Activated CD8-positive, alpha-beta memory T cell treated with anti-CD3 and anti-CD28 coated beads, Interleukin-2, amount 10 ng/mL, durations not matched to agents 7 days and 5 days (primary cell): ENCODE measurements around the gene NECTIN2. TPM values are rescaled to one million over a fixed set of nuclear protein-coding genes. Genes with fewer than 3 reads are reported as not detected.
"Not testable (repeated sequence)": the region's sequence is repeated elsewhere in the genome, so short reads cannot be mapped to it uniquely, and the experiment has no call there.

Experiments
- ATAC-seq: fragments of 150-1000 bp; cut with Tn5 transposase; one replicate; pipeline ENCODE4 v1.10.0; 2021; ENCODE audit warnings: moderate library complexity
- CTCF ChIA-PET: fragments of 350-600 bp; sonication (Branson Sonifier 250); formaldehyde crosslinking; loops from one replicate; lab custom pipeline; 2021; ENCODE audit warnings: antibody characterized with exemption; lab: Charles Lee
- DNase-seq: peaks from one replicate; pipeline ENCODE4 v3.0.0-alpha.2; 2020
- H3K27ac Mint-ChIP-seq: one replicate; pipeline ENCODE4 v1.8.0; 2021; ENCODE audit warnings: mild to moderate bottlenecking, mixed read lengths
- H3K27me3 Mint-ChIP-seq: one replicate; pipeline ENCODE4 v1.8.0; 2021; ENCODE audit warnings: mixed read lengths
- H3K36me3 Mint-ChIP-seq: one replicate; pipeline ENCODE4 v1.8.0; 2021; ENCODE audit warnings: mild to moderate bottlenecking, mixed read lengths
- H3K4me1 Mint-ChIP-seq: one replicate; pipeline ENCODE4 v1.8.0; 2021; ENCODE audit warnings: mixed read lengths
- H3K4me3 Mint-ChIP-seq: one replicate; pipeline ENCODE4 v1.8.0; 2021; ENCODE audit warnings: mild to moderate bottlenecking, moderate library complexity, mixed read lengths
- H3K9me3 Mint-ChIP-seq: one replicate; pipeline ENCODE4 v1.8.0; 2022; ENCODE audit warnings: low read depth, mixed read lengths
- total RNA-seq, 2 experiments: library from RNA; stranded (reverse); gene quantifications; one replicate each; pipeline ENCODE4 v1.2.3, GENCODE V29; 2021

The NECTIN2 gene
- total RNA-seq, 2 experiments from 2014 or later, result 0.49 to 0.67 TPM

GRCh38 chr19:44848036-44848811, 2.1 kb downstream of the NECTIN2 start:
- peaks cover 19% of the 10 kb centered on the region for H3K4me1 Mint-ChIP-seq
- ATAC-seq (no peak), DNase-seq (no peak)
- no peak overlapping the region for H3K4me3 Mint-ChIP-seq
- no peaks in the 10 kb centered on the region for H3K9me3 Mint-ChIP-seq
- CTCF ChIA-PET, result interaction anchor here (0.9 to 1.8 kb wide), 4 partner anchors 11 to 194 kb away, joined by 3 to 4 read pairs (median 4); no protein-coding TSS in a partner anchor
- H3K27ac Mint-ChIP-seq, result no peak overlapping the region
- peaks cover 44% of the 10 kb centered on the region for H3K27me3 Mint-ChIP-seq
- no peaks in the 10 kb centered on the region for H3K36me3 Mint-ChIP-seq

- DNase-seq (no peak), ATAC-seq (no peak)
- H3K36me3 Mint-ChIP-seq, result no peaks in the 10 kb centered on the region
- H3K4me1 Mint-ChIP-seq, result peaks cover 19% of the 10 kb centered on the region
- H3K27me3 Mint-ChIP-seq, result peaks cover 48% of the 10 kb centered on the region
- no peak overlapping the region for H3K4me3 Mint-ChIP-seq
- no peak overlapping the region for H3K27ac Mint-ChIP-seq
- CTCF ChIA-PET, result interaction anchor here (0.9 kb wide), 3 partner anchors 65 to 194 kb away, joined by 3 to 4 read pairs (median 3); no protein-coding TSS in a partner anchor
- H3K9me3 Mint-ChIP-seq, result no peaks in the 10 kb centered on the region
Observed at GRCh38 chr19:44848812-44849447, 2.8 kb downstream of the NECTIN2 start.

- peaks cover 9% of the 10 kb centered on the region for H3K4me1 Mint-ChIP-seq
- no peak overlapping the region for H3K4me3 Mint-ChIP-seq
- no peaks in the 10 kb centered on the region for H3K9me3 Mint-ChIP-seq
- ATAC-seq, result no peak
- no peak for DNase-seq
- no peak overlapping the region for H3K27ac Mint-ChIP-seq
- CTCF ChIA-PET, result interaction anchor here (1.2 to 1.3 kb wide), 2 partner anchors 127 to 128 kb away, joined by 3 to 4 read pairs; no protein-coding TSS in a partner anchor
- H3K36me3 Mint-ChIP-seq, result no peaks in the 10 kb centered on the region
- H3K27me3 Mint-ChIP-seq, result peaks cover 40% of the 10 kb centered on the region
Observed at GRCh38 chr19:44850641-44851109, 4.6 kb downstream of the NECTIN2 start.

- CTCF ChIA-PET, result interaction anchor here (1.2 to 1.4 kb wide), 3 partner anchors 127 to 281 kb away, joined by 3 to 4 read pairs (median 3); no protein-coding TSS in a partner anchor
- DNase-seq, result no peak
- Mint-ChIP-seq H3K27me3 (peaks cover 40% of the 10 kb centered on the region), H3K4me3 (no peak overlapping the region), H3K4me1 (peaks cover 12% of the 10 kb centered on the region), H3K9me3 (no peaks in the 10 kb centered on the region), H3K36me3 (no peaks in the 10 kb centered on the region), H3K27ac (no peak overlapping the region)
- no peak for ATAC-seq
Observed at GRCh38 chr19:44851427-44851826, 5.3 kb downstream of the NECTIN2 start.

- Mint-ChIP-seq H3K27ac (no peak overlapping the region), H3K4me3 (no peak overlapping the region), H3K4me1 (peaks cover 4% of the 10 kb centered on the region), H3K9me3 (no peaks in the 10 kb centered on the region), H3K27me3 (peaks cover 10% of the 10 kb centered on the region), H3K36me3 (no peaks in the 10 kb centered on the region)
- no peak for DNase-seq
- no peak for ATAC-seq
- CTCF ChIA-PET, result no interaction called here
Observed at GRCh38 chr19:44855606-44856005, 9.5 kb downstream of the NECTIN2 start.

- DNase-seq (no peak), ATAC-seq (no peak)
- Mint-ChIP-seq H3K9me3 (no peaks in the 10 kb centered on the region), H3K36me3 (no peaks in the 10 kb centered on the region), H3K27me3 (peaks cover 7% of the 10 kb centered on the region), H3K27ac (no peak overlapping the region), H3K4me3 (no peak overlapping the region), H3K4me1 (peaks cover 4% of the 10 kb centered on the region)
- CTCF ChIA-PET, result interaction anchor here (1.0 kb wide), 1 partner anchor 16 kb away, joined by 4 read pairs; no protein-coding TSS in a partner anchor
Observed at GRCh38 chr19:44856421-44857083, 10.5 kb downstream of the NECTIN2 start.

- H3K4me1 Mint-ChIP-seq, result peaks cover 4% of the 10 kb centered on the region
- ATAC-seq (no peak), DNase-seq (no peak)
- H3K27ac Mint-ChIP-seq, result no peak overlapping the region
- no peaks in the 10 kb centered on the region for H3K36me3 Mint-ChIP-seq
- no peaks in the 10 kb centered on the region for H3K9me3 Mint-ChIP-seq
- H3K27me3 Mint-ChIP-seq, result peaks cover 4% of the 10 kb centered on the region
- H3K4me3 Mint-ChIP-seq, result no peak overlapping the region
- CTCF ChIA-PET, result no interaction called here
Observed at GRCh38 chr19:44857837-44858236, 11.7 kb downstream of the NECTIN2 start.

- ATAC-seq, CTCF ChIA-PET, H3K27ac Mint-ChIP-seq, H3K4me3 Mint-ChIP-seq, H3K4me1 Mint-ChIP-seq, H3K9me3 Mint-ChIP-seq, H3K27me3 Mint-ChIP-seq, DNase-seq, H3K36me3 Mint-ChIP-seq: not testable (repeated sequence)
Observed at GRCh38 chr19:44861576-44861975, 15.5 kb downstream of the NECTIN2 start.

GRCh38 chr19:44863990-44864389, 17.9 kb downstream of the NECTIN2 start:
- H3K27ac Mint-ChIP-seq, result no peak overlapping the region
- H3K36me3 Mint-ChIP-seq, result no peaks in the 10 kb centered on the region
- no peak for DNase-seq
- CTCF ChIA-PET, result interaction anchor here (0.6 kb wide), 1 partner anchor 73 kb away, joined by 3 read pairs; no protein-coding TSS in a partner anchor
- ATAC-seq, result no peak
- H3K4me3 Mint-ChIP-seq, result no peak overlapping the region
- H3K4me1 Mint-ChIP-seq, result no peaks in the 10 kb centered on the region
- H3K27me3 Mint-ChIP-seq, result no peaks in the 10 kb centered on the region
- no peaks in the 10 kb centered on the region for H3K9me3 Mint-ChIP-seq

- CTCF ChIA-PET, result no interaction called here
- no peak overlapping the region for H3K27ac Mint-ChIP-seq
- no peak overlapping the region for H3K4me3 Mint-ChIP-seq
- H3K36me3 Mint-ChIP-seq, result no peaks in the 10 kb centered on the region
- ATAC-seq (no peak), DNase-seq (no peak)
- no peaks in the 10 kb centered on the region for H3K4me1 Mint-ChIP-seq
- H3K9me3 Mint-ChIP-seq, result no peaks in the 10 kb centered on the region
- H3K27me3 Mint-ChIP-seq, result no peaks in the 10 kb centered on the region
Observed at GRCh38 chr19:44865196-44865767, 19.2 kb downstream of the NECTIN2 start.

GRCh38 chr19:44866664-44867063, 20.6 kb downstream of the NECTIN2 start:
- no peak overlapping the region for H3K4me3 Mint-ChIP-seq
- ATAC-seq, result no peak
- CTCF ChIA-PET, result interaction anchor here (0.6 to 1.6 kb wide), 2 partner anchors 9 to 142 kb away, joined by 3 to 6 read pairs; no protein-coding TSS in a partner anchor

GRCh38 chr19:44867578-44867977, 21.5 kb downstream of the NECTIN2 start:
- CTCF ChIA-PET, result interaction anchor here (1.6 kb wide), 1 partner anchor 143 kb away, joined by 6 read pairs; no protein-coding TSS in a partner anchor
- H3K36me3 Mint-ChIP-seq, result no peaks in the 10 kb centered on the region
- DNase-seq (no peak), ATAC-seq (no peak)
- no peaks in the 10 kb centered on the region for H3K27me3 Mint-ChIP-seq
- no peak overlapping the region for H3K4me3 Mint-ChIP-seq
- no peaks in the 10 kb centered on the region for H3K4me1 Mint-ChIP-seq
- no peaks in the 10 kb centered on the region for H3K9me3 Mint-ChIP-seq
- no peak overlapping the region for H3K27ac Mint-ChIP-seq

More at GRCh38 chr19:44866664-44867063, 20.6 kb downstream of the NECTIN2 start:
- no peaks in the 10 kb centered on the region for H3K4me1 Mint-ChIP-seq
- DNase-seq, result no peak
- no peaks in the 10 kb centered on the region for H3K27me3 Mint-ChIP-seq
- no peak overlapping the region for H3K27ac Mint-ChIP-seq
- no peaks in the 10 kb centered on the region for H3K36me3 Mint-ChIP-seq
- H3K9me3 Mint-ChIP-seq, result no peaks in the 10 kb centered on the region
